Measurements from ENCODE around the gene TTLL5.
"Not testable (repeated sequence)": the region's sequence is repeated elsewhere in the genome, so short reads cannot be mapped to it uniquely, and the experiment has no call there.

TTLL5 gene

GRCh38 chr14:75877884-75878283 is 216.8 kb downstream of the TTLL5 start:
- no peak for FAIRE-seq

DNA sequence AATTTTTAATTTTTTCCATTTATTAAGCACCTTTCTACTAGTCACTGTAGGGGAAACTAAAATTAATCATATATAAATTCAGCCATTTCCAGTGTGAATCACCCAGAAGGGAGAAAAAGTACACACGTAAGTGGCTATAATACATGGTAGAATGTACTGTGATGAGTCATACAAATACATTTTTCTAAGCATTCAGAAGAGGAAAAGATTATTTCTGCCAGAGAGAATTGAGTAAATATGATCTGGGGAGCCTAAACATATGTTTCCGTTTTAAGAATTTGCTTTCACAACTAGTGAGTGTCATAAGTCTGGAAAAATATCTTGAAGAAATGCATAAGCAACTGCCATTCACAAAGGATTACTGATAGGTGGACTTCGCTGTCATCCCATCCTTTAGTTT is 218.0 kb downstream of the TTLL5 start:
- FAIRE-seq = no peak

- no peak for FAIRE-seq
These were observed 219.5 kb downstream of the TTLL5 start for GRCh38 chr14:75880512-75880911.

GRCh38 chr14:75881994-75882393 is 220.9 kb downstream of the TTLL5 start:
- FAIRE-seq = no peak

DNA sequence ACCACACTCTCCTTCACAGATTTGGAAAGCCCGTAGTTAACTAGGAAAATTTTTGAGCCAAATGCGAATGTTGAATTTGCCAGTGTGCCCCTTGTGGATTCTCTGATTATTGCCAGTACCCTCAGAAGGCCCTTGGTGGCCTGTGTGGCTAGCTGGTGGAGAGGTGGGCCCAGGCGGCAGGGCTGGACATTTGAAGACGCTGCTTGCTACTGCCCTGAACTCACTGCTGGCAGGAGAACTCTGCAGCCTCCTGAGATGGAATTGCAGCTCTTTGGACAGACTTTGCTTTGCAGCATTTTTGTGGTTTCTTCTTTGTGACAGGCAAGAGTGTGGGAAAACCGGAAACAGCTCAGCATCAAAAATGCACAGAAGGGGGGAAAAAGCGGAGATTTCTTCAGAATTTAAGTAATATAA is 223.2 kb downstream of the TTLL5 start:
- FAIRE-seq = no peak

GRCh38 chr14:75885829-75886228 is 224.8 kb downstream of the TTLL5 start:
- no peak for FAIRE-seq

DNA sequence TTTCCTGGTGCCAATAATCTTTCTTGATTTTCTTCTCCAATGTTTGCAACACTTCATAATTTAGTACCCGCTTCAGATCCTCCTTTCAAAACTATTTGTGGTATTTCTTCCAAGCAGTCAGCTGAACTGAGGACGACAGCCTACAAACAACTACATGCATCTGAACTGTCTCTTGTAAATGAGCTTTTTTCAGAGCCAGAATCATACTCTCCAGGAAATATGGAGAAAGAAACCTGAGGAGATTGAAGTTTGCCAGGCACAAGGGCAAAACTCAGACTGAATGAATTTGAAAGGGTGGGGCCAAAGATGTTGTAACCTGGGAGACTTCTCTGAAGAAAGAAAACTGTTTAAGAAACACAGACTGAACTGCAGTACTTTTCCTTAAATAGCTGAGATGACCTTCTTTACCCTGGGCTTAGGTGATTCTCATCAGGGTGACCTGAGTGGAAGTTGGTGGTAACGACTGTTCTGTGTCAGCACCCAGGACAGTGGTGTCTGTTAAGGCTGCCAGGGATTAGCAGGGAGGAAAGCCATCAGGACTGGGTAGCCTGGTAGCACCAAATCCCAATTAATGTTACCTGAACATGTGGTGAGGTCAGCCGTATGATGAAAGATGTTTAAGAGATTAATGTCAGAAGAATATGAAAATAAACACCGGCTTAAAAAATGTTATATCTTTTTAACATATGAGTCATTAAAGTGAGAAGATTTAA is 225.7 kb downstream of the TTLL5 start:
- no peak for FAIRE-seq

GRCh38 chr14:75888945-75889344 is 227.9 kb downstream of the TTLL5 start:
- FAIRE-seq = no peak

GRCh38 chr14:75896341-75896740 is 235.3 kb downstream of the TTLL5 start:
- FAIRE-seq = no peak

DNA sequence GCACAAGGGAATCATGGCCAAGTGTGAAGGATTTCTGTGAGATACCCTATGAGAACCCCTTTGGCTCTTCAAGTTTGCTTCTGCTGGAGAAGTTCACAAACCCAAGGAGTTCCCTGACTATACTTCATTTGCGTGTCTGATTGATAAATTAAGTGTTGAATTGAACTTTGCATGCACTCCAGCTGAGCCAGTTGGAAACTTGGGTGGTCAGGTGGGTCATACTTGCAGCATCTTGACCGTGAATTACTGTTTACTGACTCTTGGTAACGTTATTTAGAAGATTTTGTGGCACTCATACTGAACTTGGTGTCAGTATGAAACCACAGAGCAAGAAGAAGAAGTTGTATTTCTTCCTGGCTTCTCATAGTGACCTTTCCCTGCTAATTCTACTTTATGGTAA is 243.3 kb downstream of the TTLL5 start:
- FAIRE-seq = no peak

GRCh38 chr14:75905147-75905904 is 244.3 kb downstream of the TTLL5 start:
- FAIRE-seq = no peak

DNA sequence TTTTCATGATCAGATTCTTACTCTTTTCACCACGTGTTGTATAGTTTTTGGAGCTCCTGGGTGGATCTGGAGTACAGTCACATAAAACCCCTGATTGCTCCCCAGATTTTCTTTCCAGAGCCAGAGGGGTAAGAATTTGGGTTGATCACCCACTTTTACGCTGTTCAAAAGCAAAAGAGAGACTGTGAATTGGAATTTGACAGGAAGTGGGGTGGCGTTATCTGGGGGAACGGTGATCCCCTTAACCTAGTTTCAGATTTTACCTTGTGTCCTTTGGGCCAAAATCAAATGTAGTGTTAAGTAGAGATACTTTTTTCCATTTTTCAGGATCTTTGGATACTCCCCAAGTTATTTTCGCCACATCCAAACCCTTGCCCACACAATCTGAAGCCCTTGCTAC is 245.2 kb downstream of the TTLL5 start:
- FAIRE-seq = no peak

DNA sequence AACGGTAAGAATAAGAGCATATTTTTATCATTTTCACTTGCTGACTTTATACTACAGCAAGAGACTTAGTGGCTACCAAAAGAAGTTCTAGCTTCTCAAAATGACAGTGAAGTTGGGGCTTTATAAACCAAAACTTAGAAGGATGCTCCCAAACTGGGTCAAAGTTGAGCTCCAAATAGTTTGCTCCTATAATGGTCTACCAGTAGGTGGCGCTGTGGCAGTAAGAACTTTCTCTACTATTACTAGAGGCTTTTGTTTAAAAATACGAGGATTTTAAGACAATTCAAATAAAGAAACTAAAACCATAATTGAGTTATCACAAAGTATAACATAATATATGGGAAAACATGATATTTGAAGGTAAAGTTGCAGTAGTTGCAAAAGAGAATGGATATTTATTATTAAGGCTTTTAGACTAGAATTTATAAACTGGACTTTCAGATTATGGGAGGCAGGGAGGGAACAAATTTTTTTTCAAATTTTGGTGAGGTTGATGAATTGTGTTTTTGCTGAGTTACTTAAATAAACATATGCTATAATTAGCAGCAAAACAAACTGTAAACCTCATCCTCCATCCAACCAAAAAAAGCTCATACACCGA is 245.7 kb downstream of the TTLL5 start:
- FAIRE-seq = peak; percentile 83

- FAIRE-seq = no peak
These were observed 246.8 kb downstream of the TTLL5 start for GRCh38 chr14:75907756-75908359.

DNA sequence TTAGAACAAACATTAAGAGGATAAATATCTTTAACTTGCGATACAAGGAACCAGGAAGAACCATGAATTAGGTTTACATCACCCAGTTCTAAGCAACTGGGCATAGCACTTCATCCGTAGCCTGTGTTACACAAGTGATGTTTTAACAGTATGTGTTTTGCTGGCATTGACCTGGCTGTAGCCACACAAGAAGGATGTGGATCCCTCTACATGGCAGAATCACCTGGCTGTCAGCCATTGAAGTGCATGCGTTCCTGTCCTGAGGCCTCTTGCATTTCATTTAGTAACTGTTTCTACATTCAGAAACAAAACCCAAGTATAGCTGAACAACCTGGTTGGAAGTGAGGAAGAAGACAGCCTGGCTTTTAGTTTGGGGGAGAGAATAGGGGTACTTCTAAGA is 248.6 kb downstream of the TTLL5 start:
- FAIRE-seq = no peak

DNA sequence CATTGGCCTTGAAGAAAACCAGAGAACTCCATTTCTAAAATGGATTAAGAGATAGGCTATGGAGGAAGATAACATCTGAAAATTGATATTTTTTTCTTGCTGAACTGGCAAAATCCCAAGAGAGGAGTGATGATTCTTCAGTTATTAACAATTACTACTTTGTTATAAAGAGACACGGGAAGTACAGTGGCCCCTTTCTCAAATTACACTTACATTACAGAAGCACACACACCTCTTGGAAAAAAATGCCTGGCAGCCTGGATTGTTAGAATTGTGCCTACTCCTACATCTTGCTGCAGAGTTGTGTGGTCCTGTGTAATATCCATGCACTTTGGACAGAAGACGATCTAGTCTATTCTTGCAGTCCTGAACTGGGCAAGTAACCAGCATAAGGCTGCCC is 249.0 kb downstream of the TTLL5 start:
- FAIRE-seq = no peak

GRCh38 chr14:75911883-75912282 is 250.8 kb downstream of the TTLL5 start:
- no peak for FAIRE-seq

- no peak for FAIRE-seq
These were observed 252.1 kb downstream of the TTLL5 start for GRCh38 chr14:75913183-75913582.

GRCh38 chr14:75915045-75915444 is 254.0 kb downstream of the TTLL5 start:
- FAIRE-seq = no peak

DNA sequence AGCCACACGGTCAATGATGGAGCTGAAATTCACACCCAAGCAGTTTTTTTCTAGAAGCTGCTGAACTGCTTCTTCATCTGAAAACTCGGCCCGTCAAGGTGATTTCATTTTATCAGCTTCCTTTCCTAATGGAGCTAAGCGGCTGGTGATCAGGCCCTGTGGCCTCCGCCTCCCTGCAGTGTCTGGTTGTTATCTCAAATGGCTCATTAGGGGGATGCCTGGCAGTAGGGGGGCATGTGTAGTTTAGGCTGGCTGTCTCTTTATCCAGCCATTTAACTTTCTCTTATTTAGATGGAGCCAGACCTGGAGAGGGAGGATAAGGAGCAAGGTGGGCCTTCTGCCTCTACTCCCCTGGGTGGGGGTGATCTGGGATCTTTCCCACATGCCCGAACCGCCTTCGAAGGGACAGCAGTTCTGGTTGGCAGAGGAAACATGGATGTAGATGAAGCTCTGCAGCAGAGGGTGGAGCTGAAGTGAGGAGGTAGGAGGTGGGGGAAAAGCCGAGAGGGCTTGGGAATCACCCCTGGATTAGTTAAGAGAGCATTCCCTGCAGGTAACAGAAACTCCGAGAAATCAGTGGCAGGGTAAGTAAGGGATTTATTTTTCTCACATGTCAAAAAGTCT is 256.4 kb downstream of the TTLL5 start:
- FAIRE-seq = no peak

DNA sequence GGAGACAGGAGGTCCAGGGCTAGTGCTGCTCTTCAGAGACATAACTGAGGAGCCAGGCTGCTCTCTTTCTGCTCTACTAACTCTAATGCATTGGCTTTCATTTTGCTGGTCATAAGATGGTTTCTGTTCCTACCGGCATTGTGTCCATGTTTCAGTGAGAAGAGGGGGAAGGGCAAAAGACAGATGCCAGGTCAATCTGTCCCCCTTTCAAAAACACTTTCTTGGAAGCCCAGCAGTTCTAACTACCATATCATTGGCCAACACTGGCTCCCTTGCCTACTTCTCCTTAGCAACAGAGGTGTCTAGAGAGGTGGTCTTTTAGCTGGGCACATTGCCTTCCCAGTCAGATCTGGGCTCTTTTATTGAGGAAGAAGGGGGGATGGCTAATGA is 256.9 kb downstream of the TTLL5 start:
- FAIRE-seq = no peak

DNA sequence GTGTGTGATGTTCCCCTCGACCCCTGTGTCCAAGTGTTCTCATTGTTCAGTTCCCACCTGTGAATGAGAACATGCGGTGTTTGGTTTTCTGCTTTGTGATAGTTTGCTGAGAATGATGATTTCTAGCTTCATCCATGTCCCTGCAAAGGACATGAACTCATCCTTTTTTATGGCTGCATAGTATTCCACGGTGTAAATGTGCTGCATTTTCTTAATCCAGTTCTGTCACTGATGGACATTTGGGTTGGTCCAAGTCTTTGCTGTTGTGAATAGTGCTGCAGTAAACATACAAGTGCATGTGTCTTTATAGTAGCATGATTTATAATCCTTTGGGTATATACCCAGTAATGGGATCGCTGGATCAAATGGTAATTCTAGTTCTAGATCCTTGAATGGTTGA is 259.4 kb downstream of the TTLL5 start:
- FAIRE-seq = not testable (repeated sequence)

Measured in colon (tissue), 2 donors.